GM06990 (cell line): Measurements from ENCODE around the gene CCDC149.

ENCODE experiments used
- DNase-seq: peaks from one replicate; pipeline ENCODE4 v3.0.0-alpha.2; 2011; ENCODE audit not compliant: insufficient read length; ENCODE audit errors: extremely low read depth
- H3K27me3 ChIP-seq: replicated peaks from 2 replicates; pipeline ENCODE4 v1.6.0; 2011; ENCODE audit warnings: low read length; ENCODE audit not compliant: control insufficient read depth, insufficient read depth
- H3K36me3 ChIP-seq: 2 replicates; pipeline ENCODE4 v1.5.1; 2011; ENCODE audit warnings: low read length; ENCODE audit not compliant: control insufficient read depth, insufficient read depth
- H3K4me3 ChIP-seq: replicated peaks from 2 replicates; pipeline ENCODE4 v1.5.1; 2011; ENCODE audit warnings: low read depth, mild to moderate bottlenecking, control low read depth, low read length
- CTCF ChIP-seq: IDR thresholded peaks from 2 replicates; pipeline ENCODE4 v1.5.1; 2011; ENCODE audit warnings: low read length, control low read depth, mild to moderate bottlenecking, inconsistent platforms; ENCODE audit not compliant: insufficient read depth, poor library complexity, severe bottlenecking

Gene CCDC149

GRCh38 chr4:24949970-24950369 is 37.1 kb upstream of the CCDC149 start:
- H3K27me3 ChIP-seq = no peaks in the 10 kb centered on the region
- no peak for TF ChIP-seq CTCF
- DNase-seq = no peak
- H3K36me3 ChIP-seq = no peaks in the 10 kb centered on the region
- H3K4me3 ChIP-seq = no peak overlapping the region

DNA sequence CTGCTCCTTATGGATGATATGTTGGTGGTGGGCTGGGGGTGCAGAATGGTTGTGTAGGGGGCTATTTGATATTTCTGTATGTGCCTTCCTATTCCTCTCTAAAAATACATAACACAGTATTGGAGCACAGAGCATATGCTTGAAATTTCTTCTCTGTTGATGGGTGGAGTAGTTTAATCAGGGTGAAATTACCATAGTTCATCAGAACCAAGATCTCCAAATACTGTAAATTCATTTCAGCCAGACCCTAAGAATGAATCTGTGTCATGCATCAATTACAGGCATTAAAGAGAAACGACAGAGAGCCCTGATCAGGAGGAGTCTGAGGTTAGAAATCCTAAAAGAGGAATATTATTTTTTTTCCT is 25.1 kb upstream of the CCDC149 start:
- no peak for TF ChIP-seq CTCF
- no peaks in the 10 kb centered on the region for H3K27me3 ChIP-seq
- no peak for DNase-seq

DNA sequence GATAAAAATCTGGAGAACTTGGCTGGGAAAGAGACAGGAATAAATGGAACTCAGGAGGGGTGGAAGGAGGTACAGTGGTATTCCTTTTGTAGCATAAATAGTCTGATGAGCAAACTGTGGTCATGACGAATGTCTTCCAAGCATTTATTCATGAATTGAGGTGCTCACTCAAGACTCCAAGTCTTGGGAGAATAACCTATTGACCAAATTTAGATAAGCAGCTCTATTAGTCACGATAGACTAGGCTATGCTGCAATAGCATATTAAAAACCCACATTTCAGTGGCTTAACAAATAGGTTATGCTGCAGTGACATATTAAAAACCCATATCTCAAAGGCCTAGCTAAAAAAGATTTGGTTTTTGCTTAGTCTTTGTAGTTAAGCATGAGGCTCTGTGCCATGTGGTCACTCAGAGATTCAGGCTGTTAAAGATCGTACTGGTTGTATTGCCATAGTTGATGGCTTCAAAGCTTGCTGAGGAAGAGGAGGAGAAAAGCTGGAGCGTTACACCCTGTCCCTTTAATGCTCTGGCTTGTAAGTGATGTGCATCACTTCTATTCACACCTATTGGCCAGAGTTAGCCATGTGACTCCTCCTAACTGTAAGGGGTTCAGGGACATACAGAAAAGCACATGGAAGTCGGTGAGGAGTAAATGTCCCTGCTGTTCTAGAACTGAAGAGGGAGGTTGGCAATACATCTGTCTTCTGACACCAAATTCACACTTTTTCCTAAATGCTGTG is 24.5 kb upstream of the CCDC149 start:
- Histone ChIP-seq H3K4me3 (no peak overlapping the region), H3K27me3 (no peaks in the 10 kb centered on the region), H3K36me3 (no peaks in the 10 kb centered on the region)
- TF ChIP-seq CTCF = no peak
- DNase-seq = no peak

More for the DNA sequence above, 25.1 kb upstream of the CCDC149 start:
- Histone ChIP-seq H3K36me3 (no peaks in the 10 kb centered on the region), H3K4me3 (no peak overlapping the region)

GRCh38 chr4:24935856-24936255 is 23.0 kb upstream of the CCDC149 start:
- DNase-seq = no peak
- Histone ChIP-seq H3K27me3 (no peaks in the 10 kb centered on the region), H3K36me3 (no peaks in the 10 kb centered on the region), H3K4me3 (no peak overlapping the region)
- TF ChIP-seq CTCF = no peak

GRCh38 chr4:24934311-24934710 is 21.5 kb upstream of the CCDC149 start:
- no peak for DNase-seq
- Histone ChIP-seq H3K27me3 (no peaks in the 10 kb centered on the region), H3K4me3 (no peak overlapping the region), H3K36me3 (no peaks in the 10 kb centered on the region)
- TF ChIP-seq CTCF = no peak
